ENCODE measurements around the gene USB1. TPM values are rescaled to one million over a fixed set of nuclear protein-coding genes. Genes with fewer than 3 reads are reported as not detected.

Gene USB1
- total RNA-seq, 1 donor from 2014 or later, result 39.9 TPM

DNA sequence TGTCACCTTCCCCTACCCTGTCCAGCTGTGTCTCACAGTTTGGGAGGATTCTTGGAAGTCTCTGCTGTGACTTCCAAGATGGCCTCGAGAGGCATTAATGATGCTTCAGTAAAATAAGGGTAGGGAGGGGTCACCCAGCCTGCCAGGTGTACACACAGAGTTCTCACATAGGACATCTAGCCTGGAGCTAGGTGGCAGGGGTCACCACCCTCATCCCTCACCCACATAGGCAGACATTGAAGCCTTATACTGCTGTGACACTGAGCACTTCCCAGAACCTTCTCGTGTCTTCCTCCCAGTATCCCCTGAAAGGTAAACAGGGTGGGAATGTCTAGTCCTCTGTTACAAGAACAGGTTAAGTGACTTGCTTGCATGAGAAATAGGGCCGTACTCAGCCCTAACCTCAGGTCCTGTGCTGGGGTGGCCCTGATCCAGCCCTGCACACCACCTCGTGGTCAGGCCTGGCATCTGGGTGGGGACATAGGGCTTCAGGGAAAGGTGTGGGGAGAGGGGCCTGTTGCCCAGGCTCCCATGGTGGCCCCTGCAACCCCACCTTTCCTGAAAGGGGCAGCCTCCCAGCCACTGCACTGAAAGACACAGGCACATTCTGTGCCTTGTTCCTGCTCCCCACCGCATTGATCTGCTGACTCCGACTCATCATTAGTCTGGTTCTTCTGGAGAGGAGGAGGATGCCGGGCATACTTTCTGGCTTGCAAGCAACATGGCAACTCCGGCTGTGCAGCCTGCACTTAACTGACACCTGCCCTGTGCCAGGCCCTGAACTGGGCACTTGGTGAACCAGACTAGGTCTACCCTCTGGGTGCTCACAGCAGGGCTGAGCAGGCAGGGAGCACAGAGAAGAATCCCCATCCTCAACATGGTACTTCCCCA, 20.7 kb downstream of the USB1 start:
- Histone ChIP-seq H3K9me3 (no peaks in the 10 kb centered on the region), H3K27me3 (ENCODE audit: low read depth) (no peaks in the 10 kb centered on the region), H3K4me3 (no peak overlapping the region), H3K4me1 (peaks cover 52% of the 10 kb centered on the region), H3K36me3 (peaks cover 27% of the 10 kb centered on the region), H3K27ac (no peak overlapping the region)
- ATAC-seq, result no peak
- no peak for DNase-seq
- TF ChIP-seq, protein P1, sequence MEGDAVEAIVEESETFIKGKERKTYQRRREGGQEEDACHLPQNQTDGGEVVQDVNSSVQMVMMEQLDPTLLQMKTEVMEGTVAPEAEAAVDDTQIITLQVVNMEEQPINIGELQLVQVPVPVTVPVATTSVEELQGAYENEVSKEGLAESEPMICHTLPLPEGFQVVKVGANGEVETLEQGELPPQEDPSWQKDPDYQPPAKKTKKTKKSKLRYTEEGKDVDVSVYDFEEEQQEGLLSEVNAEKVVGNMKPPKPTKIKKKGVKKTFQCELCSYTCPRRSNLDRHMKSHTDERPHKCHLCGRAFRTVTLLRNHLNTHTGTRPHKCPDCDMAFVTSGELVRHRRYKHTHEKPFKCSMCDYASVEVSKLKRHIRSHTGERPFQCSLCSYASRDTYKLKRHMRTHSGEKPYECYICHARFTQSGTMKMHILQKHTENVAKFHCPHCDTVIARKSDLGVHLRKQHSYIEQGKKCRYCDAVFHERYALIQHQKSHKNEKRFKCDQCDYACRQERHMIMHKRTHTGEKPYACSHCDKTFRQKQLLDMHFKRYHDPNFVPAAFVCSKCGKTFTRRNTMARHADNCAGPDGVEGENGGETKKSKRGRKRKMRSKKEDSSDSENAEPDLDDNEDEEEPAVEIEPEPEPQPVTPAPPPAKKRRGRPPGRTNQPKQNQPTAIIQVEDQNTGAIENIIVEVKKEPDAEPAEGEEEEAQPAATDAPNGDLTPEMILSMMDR (IDR thresholded peaks at IDR 0.05), result no peak
- intact Hi-C loops (cut with DNase I), result loop anchor here (10.0 kb wide), 1 partner anchor 103 kb away; the partner anchor contains the start of gene CFAP20

DNA sequence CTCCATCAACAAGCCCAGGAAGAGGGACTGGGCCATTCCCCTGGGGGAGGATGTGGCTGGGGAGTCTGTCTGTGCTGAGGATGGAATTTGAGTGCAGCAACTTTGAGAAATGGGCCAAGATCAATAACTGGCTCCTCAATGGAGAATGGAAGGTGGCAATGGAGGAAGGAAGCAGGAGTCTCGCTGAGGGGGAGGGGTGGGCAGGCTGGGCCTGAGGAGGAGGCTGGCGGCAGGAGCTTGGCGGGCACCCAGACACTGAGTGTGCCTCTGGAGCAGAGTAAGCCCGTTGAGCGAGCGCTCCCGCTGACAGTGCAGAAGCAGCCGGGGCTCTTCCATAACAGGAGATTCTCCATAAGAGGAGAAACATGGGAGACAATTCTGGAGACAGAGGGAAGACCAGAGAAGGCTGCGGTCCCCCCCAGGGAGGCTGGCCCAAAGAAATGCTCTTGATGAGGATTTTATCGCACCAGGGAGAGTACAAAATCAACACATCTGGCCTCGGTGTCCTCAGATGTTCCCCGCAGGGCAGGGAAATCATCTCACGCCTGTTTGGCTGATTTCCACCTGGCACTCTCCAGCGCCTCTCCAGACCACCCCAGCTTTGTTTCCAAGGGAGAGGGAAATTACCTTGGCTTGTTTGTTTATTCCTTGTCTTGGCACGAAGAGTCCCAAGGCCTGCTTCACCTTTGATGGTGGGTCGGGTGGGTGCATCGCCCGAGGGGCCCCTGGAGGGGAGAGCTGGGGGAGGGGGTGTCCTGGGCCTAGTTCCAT, 21.6 kb downstream of the USB1 start:
- peaks cover 19% of the 10 kb centered on the region for H3K36me3 ChIP-seq
- H3K4me3 ChIP-seq, result no peak overlapping the region
- TF ChIP-seq, protein P1 (IDR thresholded peaks at IDR 0.05), result no peak
- ATAC-seq (peak; percentile 27 to 30), DNase-seq (peak; percentile 87)
- intact Hi-C loops (cut with DNase I), result loop anchor here (10.0 kb wide), 1 partner anchor 102 kb away; the partner anchor contains the start of gene CFAP20
- H3K4me1 ChIP-seq, result peaks cover 61% of the 10 kb centered on the region
- H3K27me3 ChIP-seq (ENCODE audit: low read depth), result no peaks in the 10 kb centered on the region
- no peaks in the 10 kb centered on the region for H3K9me3 ChIP-seq
- peak overlapping the region; percentile 87 for H3K27ac ChIP-seq

DNA sequence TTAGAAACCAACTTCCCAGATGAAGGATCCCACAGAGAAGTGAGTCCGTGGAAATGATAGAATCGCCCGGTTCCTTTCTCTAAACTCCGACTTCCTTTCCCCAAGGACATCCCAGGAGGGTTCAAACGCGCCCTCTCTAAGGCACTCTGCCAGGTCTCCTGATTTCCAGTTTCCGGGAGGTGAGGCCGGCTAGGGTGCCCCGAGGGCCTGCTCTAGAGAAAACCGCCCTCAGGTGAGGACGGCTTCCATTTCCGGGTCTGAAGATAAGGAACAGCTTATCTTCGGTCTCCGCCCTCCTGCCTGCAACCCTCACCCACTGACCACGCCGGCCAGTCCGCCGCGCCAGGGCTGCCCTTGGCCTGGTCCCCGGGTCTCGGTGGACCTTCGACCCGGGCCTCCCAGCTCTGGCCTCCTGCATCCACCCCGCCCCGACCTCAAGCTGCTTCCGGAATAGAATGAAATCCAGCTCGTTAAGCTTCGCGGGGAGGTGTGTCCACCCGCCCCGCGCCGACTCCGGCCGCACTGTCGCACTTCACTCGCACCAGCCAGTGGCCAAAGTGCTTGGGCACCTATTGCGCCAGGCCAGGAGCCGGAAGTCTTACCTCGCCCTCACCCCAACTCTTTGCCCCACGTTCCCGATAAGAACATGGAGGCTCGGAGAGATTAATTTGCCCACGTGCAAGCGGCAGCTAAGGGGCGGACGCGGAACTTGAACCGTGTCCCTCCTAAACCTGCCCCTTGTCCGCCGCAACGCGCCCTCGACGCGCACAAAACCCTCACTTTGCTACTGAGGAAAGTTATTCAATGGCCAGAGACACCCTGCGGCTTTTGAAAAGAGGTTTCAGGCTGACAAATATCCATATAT, 23.5 kb downstream of the USB1 start:
- peak; percentile 48 to 61 for ATAC-seq

DNA sequence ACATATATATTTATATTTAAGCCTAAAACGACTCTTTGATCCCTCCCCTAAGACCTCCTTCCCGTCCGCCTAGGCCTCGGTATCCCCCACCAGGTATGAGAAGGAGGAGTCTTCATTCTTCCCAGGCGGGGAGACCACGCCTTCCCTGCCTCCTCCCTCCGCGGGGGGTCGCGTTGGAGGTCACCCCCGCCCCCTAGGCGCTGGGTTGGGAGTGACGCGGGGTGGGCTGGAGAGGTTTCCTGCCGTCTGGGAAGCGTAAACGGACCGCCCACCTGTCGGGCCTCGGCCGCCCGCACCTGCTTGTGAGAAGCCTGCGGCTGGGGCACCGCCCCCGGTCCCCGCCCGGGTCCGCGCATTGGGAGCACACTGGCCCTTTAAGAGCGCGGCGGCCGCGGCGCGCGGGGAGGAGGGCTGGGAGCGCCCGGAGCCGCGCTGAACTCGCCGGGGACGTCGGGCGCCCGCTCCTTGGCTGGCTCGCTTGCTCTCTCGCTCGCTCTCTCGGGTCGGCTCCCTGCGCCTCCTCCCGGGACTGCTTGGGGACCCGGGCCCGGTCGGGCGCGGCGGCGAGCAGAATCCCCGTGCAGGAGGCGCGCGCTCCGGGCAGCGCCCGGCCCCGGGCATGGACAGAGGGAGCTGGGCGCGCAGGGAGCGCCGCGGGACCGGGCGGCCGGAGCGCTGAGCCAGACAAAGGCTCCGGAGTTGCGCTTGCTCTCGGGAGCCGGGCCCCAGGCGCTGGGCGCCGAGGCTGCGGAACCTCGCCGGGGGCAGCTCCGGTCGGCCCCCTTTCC, 24.3 kb downstream of the USB1 start, which contains the start of gene MMP15:
Gene MMP15, plus strand, starts transcription at position 404 of the 788 bp plus-strand sequence. CDS start 597 bp downstream, outside the sequence.
- H3K27me3 ChIP-seq (ENCODE audit: low read depth), result no peaks in the 10 kb centered on the region
- peaks cover 88% of the 10 kb centered on the region for H3K4me1 ChIP-seq
- ATAC-seq (peak; percentile 86 to 87), DNase-seq (peak; percentile 94)
- H3K27ac ChIP-seq, result peak within 1 kb of the TSS; percentile 87
- no peaks in the 10 kb centered on the region for H3K9me3 ChIP-seq
- H3K4me3 ChIP-seq, result peak within 1 kb of the TSS; percentile 81
- intact Hi-C loops (cut with DNase I), result loop anchor here (10.0 kb wide), 1 partner anchor 99 kb away; the partner anchor contains the start of gene CFAP20
- TF ChIP-seq, protein P1 (IDR thresholded peaks at IDR 0.05), result no peak
- H3K36me3 ChIP-seq, result no peaks in the 10 kb centered on the region

More for the DNA sequence above, 23.5 kb downstream of the USB1 start:
- H3K4me1 ChIP-seq, result peaks cover 80% of the 10 kb centered on the region
- no peaks in the 10 kb centered on the region for H3K9me3 ChIP-seq
- intact Hi-C loops (cut with DNase I), result loop anchor here (10.0 kb wide), 1 partner anchor 100 kb away; the partner anchor contains the start of gene CFAP20
- H3K36me3 ChIP-seq, result peaks cover 5% of the 10 kb centered on the region
- DNase-seq, result peak; percentile 83
- TF ChIP-seq, protein P1 (IDR thresholded peaks at IDR 0.05), result no peak
- H3K27ac ChIP-seq, result peak overlapping the region; percentile 87
- H3K4me3 ChIP-seq, result peak overlapping the region; percentile 81
- no peaks in the 10 kb centered on the region for H3K27me3 ChIP-seq (ENCODE audit: low read depth)

Measured in lower lobe of right lung (tissue), 2 donors.